ENCODE results near the gene GLIS1. TPM values are rescaled to one million over a fixed set of nuclear protein-coding genes. Genes with fewer than 3 reads are reported as not detected.
A peak's percentile ranks its signal among the peaks of the same experiment; 100 is the strongest.
"Not testable (repeated sequence)": the region's sequence is repeated elsewhere in the genome, so short reads cannot be mapped to it uniquely, and the experiment has no call there.

The GLIS1 gene
- total and polyA plus RNA-seq, 10 of the 15 experiments (the other 5 are each of a cell fraction or from before 2014, with no cell fraction given), result not detected

- in situ Hi-C loops (cut with MboI), result no loop called here
- Histone ChIP-seq H3K4me2 (ENCODE audit: control insufficient read depth, insufficient read depth) (no peak overlapping the region), H3K36me3 (ENCODE audit: control insufficient read depth in 2 of 2, insufficient read depth in 2 of 2, low read length in 1 of 2) (0 out of 4 replicates have a peak, but pooled peaks cover 0 to 4% of the 10 kb centered on the region in 2 experiments), H3K4me1 (ENCODE audit: control insufficient read depth, insufficient read depth, low read length) (peaks cover 3% of the 10 kb centered on the region; the same call in 1 of the 2 replicates), H4K20me1 (ENCODE audit: control insufficient read depth, insufficient read depth) (no peaks in the 10 kb centered on the region), H3K79me2 (ENCODE audit: control insufficient read depth, insufficient read depth, low read length) (no peaks in the 10 kb centered on the region), H3K9ac (ENCODE audit: control insufficient read depth, insufficient read depth, low read length) (no peak overlapping the region), H3K9me3 (replicated peaks; ENCODE audit: control insufficient read depth, insufficient read depth, low read length) (no peaks in the 10 kb centered on the region), H3K27me3 (replicated peaks in 1 of 2; ENCODE audit: control insufficient read depth in 2 of 2, insufficient read depth in 2 of 2, low read length in 1 of 2) (no peaks in the 10 kb centered on the region), H2AFZ (ENCODE audit: control insufficient read depth, low read depth, low read length) (no peak overlapping the region), H3K4me3 (no peak overlapping the region), H3K27ac (ENCODE audit: control insufficient read depth, insufficient read depth) (no peak overlapping the region)
- ATAC-seq, result no peak
- ChIA-PET CTCF (interaction anchor here (1.4 kb wide), 1 partner anchor 97 kb away, joined by 5 read pairs; no protein-coding TSS in a partner anchor), RAD21 (ENCODE audit: unreplicated experiment) (interaction anchor here (0.6 kb wide), 1 partner anchor 16 kb away, joined by 4 read pairs; no protein-coding TSS in a partner anchor), POLR2A (no interaction called here), SMC1A (ENCODE audit: uncharacterized antibody, unreplicated experiment) (no interaction called here)
- intact Hi-C loops (cut with micrococcal nuclease; ENCODE audit: unreplicated experiment), result no loop called here
- no TSS peak for BruUV-seq (replicated peaks)
- 98% methylated on average over 4 of the region's 4 CpGs for WGBS (ENCODE audit: insufficient coverage, insufficient replicate concordance, low lambda C conversion rate, missing lambda C conversion rate)
- DNase-seq (ENCODE audit: low read depth, low spot score), result no peak
- no peak for TF ChIP-seq BACH1 (IDR thresholded peaks at IDR 0.05; ENCODE audit: borderline replicate concordance)
- TF ChIP-seq, protein P1, sequence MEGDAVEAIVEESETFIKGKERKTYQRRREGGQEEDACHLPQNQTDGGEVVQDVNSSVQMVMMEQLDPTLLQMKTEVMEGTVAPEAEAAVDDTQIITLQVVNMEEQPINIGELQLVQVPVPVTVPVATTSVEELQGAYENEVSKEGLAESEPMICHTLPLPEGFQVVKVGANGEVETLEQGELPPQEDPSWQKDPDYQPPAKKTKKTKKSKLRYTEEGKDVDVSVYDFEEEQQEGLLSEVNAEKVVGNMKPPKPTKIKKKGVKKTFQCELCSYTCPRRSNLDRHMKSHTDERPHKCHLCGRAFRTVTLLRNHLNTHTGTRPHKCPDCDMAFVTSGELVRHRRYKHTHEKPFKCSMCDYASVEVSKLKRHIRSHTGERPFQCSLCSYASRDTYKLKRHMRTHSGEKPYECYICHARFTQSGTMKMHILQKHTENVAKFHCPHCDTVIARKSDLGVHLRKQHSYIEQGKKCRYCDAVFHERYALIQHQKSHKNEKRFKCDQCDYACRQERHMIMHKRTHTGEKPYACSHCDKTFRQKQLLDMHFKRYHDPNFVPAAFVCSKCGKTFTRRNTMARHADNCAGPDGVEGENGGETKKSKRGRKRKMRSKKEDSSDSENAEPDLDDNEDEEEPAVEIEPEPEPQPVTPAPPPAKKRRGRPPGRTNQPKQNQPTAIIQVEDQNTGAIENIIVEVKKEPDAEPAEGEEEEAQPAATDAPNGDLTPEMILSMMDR (IDR thresholded peaks at IDR 0.05 in 2 of 3, conservative IDR thresholded peaks at IDR 0.05 in 1 of 3; ENCODE audit: control insufficient read depth in 2 of 3, extremely low read depth in 1 of 3, insufficient read depth in 1 of 3, low read depth in 3 of 3, low read length in 3 of 3), result peak in 1 of 3 experiments; percentile 7; a peak in 1 of 6 replicates
- no peak for FAIRE-seq
Observed at GRCh38 chr1:53763461-53763860, 24.5 kb upstream of the GLIS1 start.

GRCh38 chr1:53760497-53760896 is 21.5 kb upstream of the GLIS1 start:
- POLR2A ChIA-PET; CTCF ChIA-PET; H3K4me1 ChIP-seq (ENCODE audit: control insufficient read depth, insufficient read depth, low read length); H3K27me3 ChIP-seq (replicated peaks in 1 of 2; ENCODE audit: control insufficient read depth in 2 of 2, insufficient read depth in 2 of 2, low read length in 1 of 2); H3K4me2 ChIP-seq (ENCODE audit: control insufficient read depth, insufficient read depth); SMC1A ChIA-PET (ENCODE audit: uncharacterized antibody, unreplicated experiment); FAIRE-seq; H2AFZ ChIP-seq (ENCODE audit: control insufficient read depth, low read depth, low read length); H3K36me3 ChIP-seq (ENCODE audit: control insufficient read depth in 2 of 2, insufficient read depth in 2 of 2, low read length in 1 of 2); H3K9me3 ChIP-seq (replicated peaks; ENCODE audit: control insufficient read depth, insufficient read depth, low read length); in situ Hi-C loops (cut with MboI); H3K27ac ChIP-seq (ENCODE audit: control insufficient read depth, insufficient read depth); ATAC-seq; DNase-seq (ENCODE audit: low read depth, low spot score); H4K20me1 ChIP-seq (ENCODE audit: control insufficient read depth, insufficient read depth); BruUV-seq (replicated peaks); H3K9ac ChIP-seq (ENCODE audit: control insufficient read depth, insufficient read depth, low read length); H3K4me3 ChIP-seq; RAD21 ChIA-PET (ENCODE audit: unreplicated experiment); intact Hi-C loops (cut with micrococcal nuclease; ENCODE audit: unreplicated experiment); H3K79me2 ChIP-seq (ENCODE audit: control insufficient read depth, insufficient read depth, low read length): not testable (repeated sequence)
- WGBS (ENCODE audit: insufficient coverage, insufficient replicate concordance, low lambda C conversion rate, missing lambda C conversion rate), result 96% methylated on average over 7 of the region's 7 CpGs
- TF ChIP-seq RAD51 (IDR thresholded peaks at IDR 0.05), result peak; percentile 34; the same call in 1 of the 2 replicates

Measured in GM12878 (cell line).